GM21723 (cell line): ENCODE results near the gene THY1.
"Not testable (repeated sequence)": the region's sequence is repeated elsewhere in the genome, so short reads cannot be mapped to it uniquely, and the experiment has no call there.

ENCODE experiments used
- ATAC-seq: cut with Tn5 transposase; IDR thresholded peaks from one replicate; pipeline ENCODE4 v1.9.1; 2021; ENCODE audit warnings: mild to moderate bottlenecking, moderate library complexity; ENCODE audit not compliant: unreplicated experiment

The THY1 gene

GRCh38 chr11:119389611-119390254, 33.2 kb downstream of the THY1 start:
- ATAC-seq, result no peak

- no peak for ATAC-seq
Observed at GRCh38 chr11:119388103-119388502, 34.9 kb downstream of the THY1 start.

GRCh38 chr11:119384332-119384731, 38.6 kb downstream of the THY1 start:
- ATAC-seq, result no peak

GRCh38 chr11:119382513-119382912, 40.5 kb downstream of the THY1 start:
- ATAC-seq, result not testable (repeated sequence)

- no peak for ATAC-seq
Observed at GRCh38 chr11:119382101-119382500, 40.9 kb downstream of the THY1 start.

- ATAC-seq, result peak; percentile 99
Observed at GRCh38 chr11:119381181-119381988, 41.6 kb downstream of the THY1 start, which contains the start of gene USP2. Gene USP2 (minus strand): TSS chr11:119381690. CDS start chr11:119373480, 8,210 bp downstream.

- no peak for ATAC-seq
Observed at GRCh38 chr11:119380827-119381180, 42.2 kb downstream of the THY1 start.

- no peak for ATAC-seq
Observed at GRCh38 chr11:119380160-119380826, 42.7 kb downstream of the THY1 start.

GRCh38 chr11:119378851-119379465, 44.0 kb downstream of the THY1 start:
- no peak for ATAC-seq

GRCh38 chr11:119377961-119378667, 44.9 kb downstream of the THY1 start:
- no peak for ATAC-seq

- no peak for ATAC-seq
Observed at GRCh38 chr11:119377112-119377901, 45.7 kb downstream of the THY1 start.

GRCh38 chr11:119376197-119376847, 46.6 kb downstream of the THY1 start:
- no peak for ATAC-seq

GRCh38 chr11:119375337-119376196, 47.4 kb downstream of the THY1 start:
- no peak for ATAC-seq

- ATAC-seq, result no peak
Observed at GRCh38 chr11:119374632-119375336, 48.2 kb downstream of the THY1 start.

- no peak for ATAC-seq
Observed at GRCh38 chr11:119373921-119374631, 48.9 kb downstream of the THY1 start.

- ATAC-seq, result no peak
Observed at GRCh38 chr11:119373059-119373920, 49.7 kb downstream of the THY1 start.
